Measurements from ENCODE around the gene RAPGEF2. TPM values are rescaled to one million over a fixed set of nuclear protein-coding genes. Genes with fewer than 3 reads are reported as not detected.

RAPGEF2 gene
- total RNA-seq, 1 donor from 2014 or later = 32.6 TPM

- no peak for TF ChIP-seq CTCF (IDR thresholded peaks at IDR 0.05; ENCODE audit: insufficient read depth, low read length, poor library complexity, severe bottlenecking)
- H3K36me3 ChIP-seq (ENCODE audit: control insufficient read depth, insufficient read depth, low read length) = no peaks in the 10 kb centered on the region
- H3K4me3 ChIP-seq (ENCODE audit: low read depth, low read length) = no peak overlapping the region
- no peak for DNase-seq (ENCODE audit: low read depth)
- no peaks in the 10 kb centered on the region for H3K27me3 ChIP-seq (ENCODE audit: control insufficient read depth, insufficient read depth, low read length)
Measured at GRCh38 chr4:159280442-159281172, 177.7 kb downstream of the RAPGEF2 start.

GRCh38 chr4:159281771-159282170 lies 178.9 kb downstream of the RAPGEF2 start:
- H3K4me3 ChIP-seq (ENCODE audit: low read depth, low read length) = no peak overlapping the region
- H3K36me3 ChIP-seq (ENCODE audit: control insufficient read depth, insufficient read depth, low read length) = no peaks in the 10 kb centered on the region
- TF ChIP-seq CTCF (IDR thresholded peaks at IDR 0.05; ENCODE audit: insufficient read depth, low read length, poor library complexity, severe bottlenecking) = no peak
- no peak for DNase-seq (ENCODE audit: low read depth)
- H3K27me3 ChIP-seq (ENCODE audit: control insufficient read depth, insufficient read depth, low read length) = no peaks in the 10 kb centered on the region

GRCh38 chr4:159282329-159282728 lies 179.4 kb downstream of the RAPGEF2 start:
- Histone ChIP-seq H3K27me3 (ENCODE audit: control insufficient read depth, insufficient read depth, low read length) (no peaks in the 10 kb centered on the region), H3K4me3 (ENCODE audit: low read depth, low read length) (no peak overlapping the region), H3K36me3 (ENCODE audit: control insufficient read depth, insufficient read depth, low read length) (no peaks in the 10 kb centered on the region)
- no peak for TF ChIP-seq CTCF (IDR thresholded peaks at IDR 0.05; ENCODE audit: insufficient read depth, low read length, poor library complexity, severe bottlenecking)
- no peak for DNase-seq (ENCODE audit: low read depth)

- Histone ChIP-seq H3K27me3 (ENCODE audit: control insufficient read depth, insufficient read depth, low read length) (no peaks in the 10 kb centered on the region), H3K4me3 (ENCODE audit: low read depth, low read length) (no peak overlapping the region), H3K36me3 (ENCODE audit: control insufficient read depth, insufficient read depth, low read length) (no peaks in the 10 kb centered on the region)
- no peak for DNase-seq (ENCODE audit: low read depth)
- no peak for TF ChIP-seq CTCF (IDR thresholded peaks at IDR 0.05; ENCODE audit: insufficient read depth, low read length, poor library complexity, severe bottlenecking)
Measured at GRCh38 chr4:159282944-159283343, 180.1 kb downstream of the RAPGEF2 start.

- H3K4me3 ChIP-seq (ENCODE audit: low read depth, low read length) = no peak overlapping the region
- DNase-seq (ENCODE audit: low read depth) = peak; percentile 80
- no peaks in the 10 kb centered on the region for H3K27me3 ChIP-seq (ENCODE audit: control insufficient read depth, insufficient read depth, low read length)
- TF ChIP-seq CTCF (IDR thresholded peaks at IDR 0.05; ENCODE audit: insufficient read depth, low read length, poor library complexity, severe bottlenecking) = no peak
- no peaks in the 10 kb centered on the region for H3K36me3 ChIP-seq (ENCODE audit: control insufficient read depth, insufficient read depth, low read length)
Measured at GRCh38 chr4:159283696-159284095, 180.8 kb downstream of the RAPGEF2 start.

GRCh38 chr4:159284113-159284512 lies 181.2 kb downstream of the RAPGEF2 start:
- DNase-seq (ENCODE audit: low read depth) = no peak
- no peak for TF ChIP-seq CTCF (IDR thresholded peaks at IDR 0.05; ENCODE audit: insufficient read depth, low read length, poor library complexity, severe bottlenecking)
- no peak overlapping the region for H3K4me3 ChIP-seq (ENCODE audit: low read depth, low read length)

More at GRCh38 chr4:159284113-159284512, 181.2 kb downstream of the RAPGEF2 start:
- H3K36me3 ChIP-seq (ENCODE audit: control insufficient read depth, insufficient read depth, low read length) = no peaks in the 10 kb centered on the region
- no peaks in the 10 kb centered on the region for H3K27me3 ChIP-seq (ENCODE audit: control insufficient read depth, insufficient read depth, low read length)
